WTC11 (cell line): ENCODE measurements around the gene DNAH8.

Source experiments
- CTCF ChIP-seq: fragments of 200-600 bp; IDR thresholded peaks from 2 replicates; pipeline ENCODE4 v1.8.0; 2022; ENCODE audit warnings: antibody characterized with exemption
- E2F1 ChIP-seq: sonication (generic); formaldehyde crosslinking; IDR thresholded peaks from 2 replicates; pipeline ENCODE4 v1.8.0; 2022; ENCODE audit warnings: mild to moderate bottlenecking, missing genetic modification reagents
- ESRRA ChIP-seq: sonication (generic); formaldehyde crosslinking; IDR thresholded peaks from 2 replicates; pipeline ENCODE4 v1.8.1; 2022; ENCODE audit warnings: mild to moderate bottlenecking, missing genetic modification reagents, borderline replicate concordance
- FOXJ3 ChIP-seq: sonication (generic); formaldehyde crosslinking; IDR thresholded peaks from 2 replicates; pipeline ENCODE4 v1.9.0; 2021; ENCODE audit warnings: missing genetic modification reagents, mild to moderate bottlenecking, borderline replicate concordance
- FOXK1 ChIP-seq: sonication (generic); formaldehyde crosslinking; IDR thresholded peaks from 2 replicates; pipeline ENCODE4 v1.8.0; 2022; ENCODE audit warnings: mild to moderate bottlenecking, moderate library complexity, missing genetic modification reagents
- FOXP1 ChIP-seq: sonication (generic); formaldehyde crosslinking; IDR thresholded peaks from 2 replicates; pipeline ENCODE4 v1.8.0; 2022; ENCODE audit warnings: missing genetic modification reagents, mild to moderate bottlenecking, moderate library complexity, borderline replicate concordance
- HMGA2 ChIP-seq: fragments of 250-450 bp; sonication (Bioruptor Pico); IDR thresholded peaks from 2 replicates; pipeline ENCODE4 v1.4.0; 2021; ENCODE audit warnings: mild to moderate bottlenecking, moderate library complexity
- SMAD4 ChIP-seq: sonication (generic); formaldehyde crosslinking; IDR thresholded peaks from 2 replicates; pipeline ENCODE4 v1.8.0; 2022; ENCODE audit warnings: mild to moderate bottlenecking, missing genetic modification reagents
- TCF7 ChIP-seq: sonication (generic); formaldehyde crosslinking; IDR thresholded peaks from 2 replicates; pipeline ENCODE4 v1.8.0; 2022; ENCODE audit warnings: mild to moderate bottlenecking, low read depth, missing genetic modification reagents, moderate library complexity
- TEAD4 ChIP-seq: sonication (generic); formaldehyde crosslinking; IDR thresholded peaks from 2 replicates; pipeline ENCODE4 v1.8.0; 2022; ENCODE audit warnings: mild to moderate bottlenecking, missing genetic modification reagents
- TF ChIP-seq, protein P1 (sequence below): sonication (generic); formaldehyde crosslinking; IDR thresholded peaks from 2 replicates; pipeline ENCODE4 v1.8.0; 2022; ENCODE audit warnings: mild to moderate bottlenecking, missing genetic modification reagents
- TF ChIP-seq, protein P2 (sequence below): sonication (generic); formaldehyde crosslinking; IDR thresholded peaks from 2 replicates; pipeline ENCODE4 v1.8.1; 2023; ENCODE audit warnings: mild to moderate bottlenecking, missing genetic modification reagents, moderate library complexity

GRCh38 chr6:39056681-39057080 is 341.6 kb downstream of the DNAH8 start:
- TF ChIP-seq HMGA2 (no peak), CTCF (no peak), TCF7 (no peak), FOXK1 (CRISPR knock-in tag) (no peak), E2F1 (no peak), SMAD4 (no peak), ESRRA (no peak), TEAD4 (CRISPR knock-in tag) (no peak), FOXP1 (no peak), FOXJ3 (CRISPR knock-in tag) (no peak)
- TF ChIP-seq, protein P1, sequence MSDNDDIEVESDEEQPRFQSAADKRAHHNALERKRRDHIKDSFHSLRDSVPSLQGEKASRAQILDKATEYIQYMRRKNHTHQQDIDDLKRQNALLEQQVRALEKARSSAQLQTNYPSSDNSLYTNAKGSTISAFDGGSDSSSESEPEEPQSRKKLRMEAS (CRISPR knock-in tag) = no peak
- TF ChIP-seq, protein P2, sequence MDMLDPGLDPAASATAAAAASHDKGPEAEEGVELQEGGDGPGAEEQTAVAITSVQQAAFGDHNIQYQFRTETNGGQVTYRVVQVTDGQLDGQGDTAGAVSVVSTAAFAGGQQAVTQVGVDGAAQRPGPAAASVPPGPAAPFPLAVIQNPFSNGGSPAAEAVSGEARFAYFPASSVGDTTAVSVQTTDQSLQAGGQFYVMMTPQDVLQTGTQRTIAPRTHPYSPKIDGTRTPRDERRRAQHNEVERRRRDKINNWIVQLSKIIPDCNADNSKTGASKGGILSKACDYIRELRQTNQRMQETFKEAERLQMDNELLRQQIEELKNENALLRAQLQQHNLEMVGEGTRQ = no peak
